Prostate gland (tissue), 2 donors: ENCODE measurements around the gene DYNLT1.

Experiments used
- POLR2A ChIP-seq: fragments of 450-650 bp; IDR thresholded peaks from one replicate; pipeline ENCODE4 v1.6.1; 2016; ENCODE audit warnings: antibody characterized with exemption, mild to moderate bottlenecking
- TF ChIP-seq, protein P1 (sequence below), 4 experiments: fragments of 200-600 bp in 2 of 4; fragments of 450-650 bp in 2 of 4; sonication (generic) in 2 of 4; IDR thresholded peaks; 1 replicate in 3 of 4; 2 replicates in 1 of 4; pipeline ENCODE4 v1.5.1; 2016 to 2019; ENCODE audit warnings: antibody characterized with exemption in 4 of 4, mild to moderate bottlenecking in 2 of 4, moderate library complexity in 2 of 4

- TF ChIP-seq, protein P1, sequence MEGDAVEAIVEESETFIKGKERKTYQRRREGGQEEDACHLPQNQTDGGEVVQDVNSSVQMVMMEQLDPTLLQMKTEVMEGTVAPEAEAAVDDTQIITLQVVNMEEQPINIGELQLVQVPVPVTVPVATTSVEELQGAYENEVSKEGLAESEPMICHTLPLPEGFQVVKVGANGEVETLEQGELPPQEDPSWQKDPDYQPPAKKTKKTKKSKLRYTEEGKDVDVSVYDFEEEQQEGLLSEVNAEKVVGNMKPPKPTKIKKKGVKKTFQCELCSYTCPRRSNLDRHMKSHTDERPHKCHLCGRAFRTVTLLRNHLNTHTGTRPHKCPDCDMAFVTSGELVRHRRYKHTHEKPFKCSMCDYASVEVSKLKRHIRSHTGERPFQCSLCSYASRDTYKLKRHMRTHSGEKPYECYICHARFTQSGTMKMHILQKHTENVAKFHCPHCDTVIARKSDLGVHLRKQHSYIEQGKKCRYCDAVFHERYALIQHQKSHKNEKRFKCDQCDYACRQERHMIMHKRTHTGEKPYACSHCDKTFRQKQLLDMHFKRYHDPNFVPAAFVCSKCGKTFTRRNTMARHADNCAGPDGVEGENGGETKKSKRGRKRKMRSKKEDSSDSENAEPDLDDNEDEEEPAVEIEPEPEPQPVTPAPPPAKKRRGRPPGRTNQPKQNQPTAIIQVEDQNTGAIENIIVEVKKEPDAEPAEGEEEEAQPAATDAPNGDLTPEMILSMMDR (IDR thresholded peaks at IDR 0.05): no peak
- TF ChIP-seq POLR2A: no peak
These were observed 18.6 kb downstream of the DYNLT1 start for GRCh38 chr6:158625881-158626305.
